ENCODE measurements around the gene NDUFAF8. TPM values are rescaled to one million over a fixed set of nuclear protein-coding genes. Genes with fewer than 3 reads are reported as not detected.

NDUFAF8 gene
- total RNA-seq, 1 experiment from 2014 or later: 65.0 TPM

- Mint-ChIP-seq H3K9me3 (ENCODE audit: unreplicated experiment) (no peaks in the 10 kb centered on the region), H3K27me3 (ENCODE audit: insufficient read depth, unreplicated experiment) (no peaks in the 10 kb centered on the region), H3K36me3 (ENCODE audit: insufficient read depth, unreplicated experiment) (peaks cover 30% of the 10 kb centered on the region), H3K4me1 (ENCODE audit: low read depth, unreplicated experiment) (peaks cover 10% of the 10 kb centered on the region), H3K27ac (ENCODE audit: unreplicated experiment) (no peak overlapping the region), H3K4me3 (ENCODE audit: unreplicated experiment) (no peak overlapping the region)
- DNase-seq: no peak
- ChIA-PET CTCF (interaction anchor here (1.3 kb wide), 1 partner anchor 87 kb away, joined by 3 read pairs; no protein-coding TSS in a partner anchor), POLR2A (no interaction called here)
- H3K9me3 ChIP-seq: 0 out of 2 replicates have a peak, but pooled peaks cover 3% of the 10 kb centered on the region
- no peak overlapping the region for H3K4me3 ChIP-seq (ENCODE audit: low read depth, low read length)
- H3K4me1 ChIP-seq: peaks cover 15% of the 10 kb centered on the region
- intact Hi-C loops (cut with micrococcal nuclease; ENCODE audit: unreplicated experiment): no loop called here
- BruUV-seq (replicated peaks): no TSS peak
- peaks cover 5% of the 10 kb centered on the region for H3K36me3 ChIP-seq (ENCODE audit: control insufficient read depth, insufficient read depth, low read length)
- TF ChIP-seq CTCF (IDR thresholded peaks at IDR 0.05; ENCODE audit: insufficient read depth in 1 of 2, low read depth in 1 of 2, low read length in 1 of 2, severe bottlenecking in 1 of 2, unreplicated experiment in 1 of 2): peak; percentile 17 to 48
- no peaks in the 10 kb centered on the region for H3K27me3 ChIP-seq (replicated peaks; ENCODE audit: control insufficient read depth, insufficient read depth, low read length)
Observed at GRCh38 chr17:81230043-81230820, 8.9 kb upstream of the NDUFAF8 start.

GRCh38 chr17:81231121-81231645 lies 7.9 kb upstream of the NDUFAF8 start:
- CTCF ChIA-PET: interaction anchor here (1.3 kb wide), 1 partner anchor 88 kb away, joined by 3 read pairs; no protein-coding TSS in a partner anchor
- H3K4me3 Mint-ChIP-seq (ENCODE audit: unreplicated experiment): no peak overlapping the region
- no peak overlapping the region for H3K4me3 ChIP-seq (ENCODE audit: low read depth, low read length)
- intact Hi-C loops (cut with micrococcal nuclease; ENCODE audit: unreplicated experiment): no loop called here
- H3K9me3 ChIP-seq: 0 out of 2 replicates have a peak, but pooled peaks cover 3% of the 10 kb centered on the region
- H3K27me3 Mint-ChIP-seq (ENCODE audit: insufficient read depth, unreplicated experiment): no peaks in the 10 kb centered on the region
- peaks cover 13% of the 10 kb centered on the region for H3K4me1 Mint-ChIP-seq (ENCODE audit: low read depth, unreplicated experiment)
- TF ChIP-seq CTCF (IDR thresholded peaks at IDR 0.05; ENCODE audit: insufficient read depth in 1 of 2, low read depth in 1 of 2, low read length in 1 of 2, severe bottlenecking in 1 of 2, unreplicated experiment in 1 of 2): no peak
- peaks cover 5% of the 10 kb centered on the region for H3K36me3 ChIP-seq (ENCODE audit: control insufficient read depth, insufficient read depth, low read length)
- POLR2A ChIA-PET: no interaction called here
- H3K4me1 ChIP-seq: peaks cover 25% of the 10 kb centered on the region
- no peak for DNase-seq
- no peak overlapping the region for H3K27ac Mint-ChIP-seq (ENCODE audit: unreplicated experiment)
- BruUV-seq (replicated peaks): no TSS peak
- no peaks in the 10 kb centered on the region for H3K9me3 Mint-ChIP-seq (ENCODE audit: unreplicated experiment)
- H3K27me3 ChIP-seq (replicated peaks; ENCODE audit: control insufficient read depth, insufficient read depth, low read length): no peaks in the 10 kb centered on the region
- peaks cover 30% of the 10 kb centered on the region for H3K36me3 Mint-ChIP-seq (ENCODE audit: insufficient read depth, unreplicated experiment)

- Histone ChIP-seq H3K36me3 (ENCODE audit: control insufficient read depth, insufficient read depth, low read length) (peaks cover 5% of the 10 kb centered on the region), H3K27me3 (replicated peaks; ENCODE audit: control insufficient read depth, insufficient read depth, low read length) (no peaks in the 10 kb centered on the region), H3K4me3 (ENCODE audit: low read depth, low read length) (no peak overlapping the region), H3K9me3 (0 out of 2 replicates have a peak, but pooled peaks cover 2% of the 10 kb centered on the region), H3K4me1 (peaks cover 25% of the 10 kb centered on the region)
- Mint-ChIP-seq H3K9me3 (ENCODE audit: unreplicated experiment) (no peaks in the 10 kb centered on the region), H3K4me3 (ENCODE audit: unreplicated experiment) (no peak overlapping the region), H3K27ac (ENCODE audit: unreplicated experiment) (no peak overlapping the region), H3K4me1 (ENCODE audit: low read depth, unreplicated experiment) (peaks cover 13% of the 10 kb centered on the region), H3K36me3 (ENCODE audit: insufficient read depth, unreplicated experiment) (peaks cover 30% of the 10 kb centered on the region), H3K27me3 (ENCODE audit: insufficient read depth, unreplicated experiment) (no peaks in the 10 kb centered on the region)
- ChIA-PET CTCF (no interaction called here), POLR2A (no interaction called here)
- DNase-seq: no peak
- intact Hi-C loops (cut with micrococcal nuclease; ENCODE audit: unreplicated experiment): no loop called here
- BruUV-seq (replicated peaks): no TSS peak
- no peak for TF ChIP-seq CTCF (IDR thresholded peaks at IDR 0.05; ENCODE audit: insufficient read depth in 1 of 2, low read depth in 1 of 2, low read length in 1 of 2, severe bottlenecking in 1 of 2, unreplicated experiment in 1 of 2)
Observed at GRCh38 chr17:81231766-81232581, 7.1 kb upstream of the NDUFAF8 start.
